Measurements from ENCODE around the gene KLF5. TPM values are rescaled to one million over a fixed set of nuclear protein-coding genes. Genes with fewer than 3 reads are reported as not detected.

KLF5 gene
- total RNA-seq, 1 experiment from 2014 or later: 7.2 TPM

DNA sequence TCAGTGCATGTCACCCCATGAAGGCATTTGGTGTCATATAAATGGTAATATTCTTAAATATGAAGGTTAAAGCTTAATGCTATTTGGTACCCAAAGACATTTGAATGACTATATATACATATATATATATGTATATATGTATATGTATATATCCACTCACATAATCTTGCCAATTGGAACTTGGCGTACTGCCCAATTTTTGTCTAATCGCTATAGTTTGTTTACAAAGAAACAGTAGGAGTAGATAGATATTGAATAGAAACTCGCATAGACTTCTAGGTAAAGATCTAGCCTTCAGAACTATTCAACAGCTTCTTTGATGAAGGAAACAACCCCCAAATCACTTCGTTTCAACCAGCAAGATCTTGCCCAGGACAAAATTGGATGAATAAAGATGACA lies 24.1 kb downstream of the KLF5 start:
- H3K4me1 ChIP-seq (ENCODE audit: insufficient read depth, low read length, poor library complexity, severe bottlenecking): no peaks in the 10 kb centered on the region
- intact Hi-C loops (cut with micrococcal nuclease; ENCODE audit: unreplicated experiment): no loop called here
- H3K27me3 ChIP-seq (replicated peaks; ENCODE audit: insufficient read depth, low read depth, low read length, poor library complexity): no peaks in the 10 kb centered on the region
- H3K36me3 ChIP-seq (ENCODE audit: insufficient read depth, low read length, poor library complexity, severe bottlenecking): no peaks in the 10 kb centered on the region
- TF ChIP-seq EZH2 (IDR thresholded peaks at IDR 0.05; ENCODE audit: borderline replicate concordance, low read depth, low read length, poor library complexity, severe bottlenecking): no peak
- TF ChIP-seq, protein P1, sequence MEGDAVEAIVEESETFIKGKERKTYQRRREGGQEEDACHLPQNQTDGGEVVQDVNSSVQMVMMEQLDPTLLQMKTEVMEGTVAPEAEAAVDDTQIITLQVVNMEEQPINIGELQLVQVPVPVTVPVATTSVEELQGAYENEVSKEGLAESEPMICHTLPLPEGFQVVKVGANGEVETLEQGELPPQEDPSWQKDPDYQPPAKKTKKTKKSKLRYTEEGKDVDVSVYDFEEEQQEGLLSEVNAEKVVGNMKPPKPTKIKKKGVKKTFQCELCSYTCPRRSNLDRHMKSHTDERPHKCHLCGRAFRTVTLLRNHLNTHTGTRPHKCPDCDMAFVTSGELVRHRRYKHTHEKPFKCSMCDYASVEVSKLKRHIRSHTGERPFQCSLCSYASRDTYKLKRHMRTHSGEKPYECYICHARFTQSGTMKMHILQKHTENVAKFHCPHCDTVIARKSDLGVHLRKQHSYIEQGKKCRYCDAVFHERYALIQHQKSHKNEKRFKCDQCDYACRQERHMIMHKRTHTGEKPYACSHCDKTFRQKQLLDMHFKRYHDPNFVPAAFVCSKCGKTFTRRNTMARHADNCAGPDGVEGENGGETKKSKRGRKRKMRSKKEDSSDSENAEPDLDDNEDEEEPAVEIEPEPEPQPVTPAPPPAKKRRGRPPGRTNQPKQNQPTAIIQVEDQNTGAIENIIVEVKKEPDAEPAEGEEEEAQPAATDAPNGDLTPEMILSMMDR (conservative IDR thresholded peaks at IDR 0.05; ENCODE audit: low read depth, low read length): no peak
- no peak overlapping the region for H3K27ac ChIP-seq (ENCODE audit: low read depth, low read length, poor library complexity, severe bottlenecking)
- ChIA-PET CTCF (no interaction called here), POLR2A (ENCODE audit: low non-redundant PET) (no interaction called here)
- no peak overlapping the region for H3K4me3 ChIP-seq (ENCODE audit: low read depth, low read length, poor library complexity, severe bottlenecking)
- no peaks in the 10 kb centered on the region for H3K9me3 ChIP-seq (ENCODE audit: low read depth, low read length, poor library complexity, severe bottlenecking)
- DNase-seq (ENCODE audit: low spot score): no peak
- BruUV-seq (replicated peaks): no TSS peak

DNA sequence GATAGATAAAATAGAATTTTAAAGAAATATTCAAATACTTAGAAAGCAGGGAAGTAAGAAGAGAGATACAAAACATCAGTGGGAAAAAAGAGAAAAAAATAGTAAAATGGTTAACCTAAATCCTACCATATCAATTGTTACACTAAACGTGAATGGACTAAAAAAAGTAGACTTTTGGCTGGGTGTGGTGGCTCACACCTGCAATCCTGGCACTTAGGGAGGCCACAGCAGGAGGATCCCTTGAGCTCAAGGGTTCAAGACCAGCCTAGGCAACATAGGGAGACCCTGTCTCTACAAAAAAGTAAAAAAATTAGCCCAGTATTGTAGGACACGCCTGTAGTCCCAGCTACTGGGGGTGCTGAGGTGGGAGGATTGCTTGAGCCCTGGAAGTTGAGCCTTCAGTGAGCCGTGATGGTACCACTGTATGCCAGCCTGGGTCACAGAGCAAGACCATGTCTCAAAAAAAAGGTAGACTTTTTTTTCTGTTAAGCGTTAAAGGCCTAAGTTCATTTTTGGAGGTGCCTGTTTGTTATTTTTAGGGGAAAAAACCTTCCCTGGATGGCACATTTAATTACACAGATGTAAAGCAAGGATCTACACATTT lies 29.6 kb downstream of the KLF5 start:
- ChIA-PET POLR2A (ENCODE audit: low non-redundant PET) (no interaction called here), CTCF (no interaction called here)
- no peaks in the 10 kb centered on the region for H3K36me3 ChIP-seq (ENCODE audit: insufficient read depth, low read length, poor library complexity, severe bottlenecking)
- no peak overlapping the region for H3K27ac ChIP-seq (ENCODE audit: low read depth, low read length, poor library complexity, severe bottlenecking)
- peaks cover 3% of the 10 kb centered on the region for H3K9me3 ChIP-seq (ENCODE audit: low read depth, low read length, poor library complexity, severe bottlenecking)
- TF ChIP-seq EZH2 (IDR thresholded peaks at IDR 0.05; ENCODE audit: borderline replicate concordance, low read depth, low read length, poor library complexity, severe bottlenecking): no peak
- TF ChIP-seq, protein P1 (conservative IDR thresholded peaks at IDR 0.05; ENCODE audit: low read depth, low read length): no peak
- H3K4me1 ChIP-seq (ENCODE audit: insufficient read depth, low read length, poor library complexity, severe bottlenecking): peaks cover 4% of the 10 kb centered on the region
- no peak for DNase-seq (ENCODE audit: low spot score)
- BruUV-seq (replicated peaks): no TSS peak
- intact Hi-C loops (cut with micrococcal nuclease; ENCODE audit: unreplicated experiment): no loop called here
- H3K4me3 ChIP-seq (ENCODE audit: low read depth, low read length, poor library complexity, severe bottlenecking): no peak overlapping the region
- H3K27me3 ChIP-seq (replicated peaks; ENCODE audit: insufficient read depth, low read depth, low read length, poor library complexity): no peaks in the 10 kb centered on the region

- TF ChIP-seq, protein P1 (conservative IDR thresholded peaks at IDR 0.05; ENCODE audit: low read depth, low read length): no peak
- no peak for TF ChIP-seq EZH2 (IDR thresholded peaks at IDR 0.05; ENCODE audit: borderline replicate concordance, low read depth, low read length, poor library complexity, severe bottlenecking)
- H3K27ac ChIP-seq (ENCODE audit: low read depth, low read length, poor library complexity, severe bottlenecking): no peak overlapping the region
- intact Hi-C loops (cut with micrococcal nuclease; ENCODE audit: unreplicated experiment): no loop called here
- no peak for DNase-seq (ENCODE audit: low spot score)
- no peaks in the 10 kb centered on the region for H3K36me3 ChIP-seq (ENCODE audit: insufficient read depth, low read length, poor library complexity, severe bottlenecking)
- no peaks in the 10 kb centered on the region for H3K27me3 ChIP-seq (replicated peaks; ENCODE audit: insufficient read depth, low read depth, low read length, poor library complexity)
- CTCF ChIA-PET: no interaction called here
- H3K9me3 ChIP-seq (ENCODE audit: low read depth, low read length, poor library complexity, severe bottlenecking): peaks cover 3% of the 10 kb centered on the region
- BruUV-seq (replicated peaks): no TSS peak
- POLR2A ChIA-PET (ENCODE audit: low non-redundant PET): no interaction called here
- peaks cover 4% of the 10 kb centered on the region for H3K4me1 ChIP-seq (ENCODE audit: insufficient read depth, low read length, poor library complexity, severe bottlenecking)
- H3K4me3 ChIP-seq (ENCODE audit: low read depth, low read length, poor library complexity, severe bottlenecking): no peak overlapping the region
Observed at GRCh38 chr13:73089213-73089612, 30.4 kb downstream of the KLF5 start.
